HEK293T (cell line): Measurements from ENCODE around the gene CD109.

Source experiments
- ARNT ChIP-seq: fragments of 450-650 bp; IDR thresholded peaks from 2 replicates; pipeline ENCODE4 v1.6.1; 2017; ENCODE audit warnings: mild to moderate bottlenecking
- BHLHE40 ChIP-seq: fragments of 450-650 bp; IDR thresholded peaks from 2 replicates; pipeline ENCODE4 v1.6.1; 2016; ENCODE audit warnings: mild to moderate bottlenecking, moderate library complexity, borderline replicate concordance
- ELF4 ChIP-seq: fragments of 450-650 bp; IDR thresholded peaks from 2 replicates; pipeline ENCODE4 v1.6.1; 2017; ENCODE audit warnings: antibody characterized with exemption
- FOXK2 ChIP-seq: fragments of 450-650 bp; IDR thresholded peaks from 2 replicates; pipeline ENCODE4 v1.6.1; 2016; ENCODE audit warnings: mild to moderate bottlenecking
- FOXM1 ChIP-seq: fragments of 450-650 bp; IDR thresholded peaks from 2 replicates; pipeline ENCODE4 v1.6.1; 2017; ENCODE audit warnings: mild to moderate bottlenecking, borderline replicate concordance
- LEF1 ChIP-seq: fragments of 450-650 bp; IDR thresholded peaks from 2 replicates; pipeline ENCODE4 v1.6.1; 2017; ENCODE audit warnings: mild to moderate bottlenecking, borderline replicate concordance
- NFRKB ChIP-seq: fragments of 450-650 bp; IDR thresholded peaks from 2 replicates; pipeline ENCODE4 v1.6.1; 2016; ENCODE audit warnings: mild to moderate bottlenecking, moderate library complexity
- SUZ12 ChIP-seq: fragments of 450-650 bp; IDR thresholded peaks from 2 replicates; pipeline ENCODE4 v1.6.1; 2016; ENCODE audit warnings: mild to moderate bottlenecking
- ZNF384 ChIP-seq: fragments of 450-650 bp; IDR thresholded peaks from 2 replicates; pipeline ENCODE4 v1.6.1; 2016

GRCh38 chr6:73713426-73714147 is 17.6 kb downstream of the CD109 start:
- TF ChIP-seq FOXM1 (no peak), BHLHE40 (no peak), ARNT (no peak), LEF1 (no peak), ZNF384 (no peak), NFRKB (no peak), ELF4 (no peak), FOXK2 (no peak), SUZ12 (no peak)
